Activated T-cell treated with anti-CD3 and anti-CD28 coated beads, Interleukin-2, amount 50 U/mL, for 72 hours (primary cell): ENCODE measurements around the gene DNAH5. TPM values are rescaled to one million over a fixed set of nuclear protein-coding genes. Genes with fewer than 3 reads are reported as not detected.
"Not testable (repeated sequence)": the region's sequence is repeated elsewhere in the genome, so short reads cannot be mapped to it uniquely, and the experiment has no call there.

Experiments used
- ATAC-seq, 2 donors: fragments of 150-1000 bp; cut with Tn5 transposase; replicated peaks in 1 of 2; 2 replicates each; pipeline ENCODE4 v1.10.0; 2021; ENCODE audit warnings: moderate library complexity in 2 of 2, mild to moderate bottlenecking in 1 of 2
- DNase-seq, 2 donors: peaks; one replicate each; pipeline ENCODE4 v3.0.0; 2021 to 2022; ENCODE audit warnings: mixed read lengths in 1 of 2
- H3K27ac Mint-ChIP-seq: one replicate; pipeline ENCODE4 v1.8.0; 2022; ENCODE audit warnings: mild to moderate bottlenecking, moderate library complexity, mixed read lengths
- H3K27me3 Mint-ChIP-seq: one replicate; pipeline ENCODE4 v1.8.0; 2022; ENCODE audit warnings: low read depth, mixed read lengths
- H3K36me3 Mint-ChIP-seq, 2 donors: one replicate each; pipeline ENCODE4 v1.8.0; 2022; ENCODE audit warnings: mixed read lengths in 2 of 2, mild to moderate bottlenecking in 1 of 2; ENCODE audit not compliant: insufficient read depth in 2 of 2
- H3K4me1 Mint-ChIP-seq: one replicate; pipeline ENCODE4 v1.8.0; 2022; ENCODE audit warnings: low read depth, mixed read lengths
- H3K4me3 Mint-ChIP-seq, 2 donors: one replicate each; pipeline ENCODE4 v1.8.0; 2022; ENCODE audit warnings: mild to moderate bottlenecking in 2 of 2, mixed read lengths in 2 of 2, moderate library complexity in 2 of 2
- H3K9me3 Mint-ChIP-seq, 2 donors: one replicate each; pipeline ENCODE4 v1.8.0; 2022; ENCODE audit warnings: mixed read lengths in 2 of 2
- total RNA-seq, 2 donors: library from RNA; stranded (reverse); gene quantifications; one replicate each; pipeline ENCODE4 v1.2.3, GENCODE V29; 2022

The DNAH5 gene, protein sequence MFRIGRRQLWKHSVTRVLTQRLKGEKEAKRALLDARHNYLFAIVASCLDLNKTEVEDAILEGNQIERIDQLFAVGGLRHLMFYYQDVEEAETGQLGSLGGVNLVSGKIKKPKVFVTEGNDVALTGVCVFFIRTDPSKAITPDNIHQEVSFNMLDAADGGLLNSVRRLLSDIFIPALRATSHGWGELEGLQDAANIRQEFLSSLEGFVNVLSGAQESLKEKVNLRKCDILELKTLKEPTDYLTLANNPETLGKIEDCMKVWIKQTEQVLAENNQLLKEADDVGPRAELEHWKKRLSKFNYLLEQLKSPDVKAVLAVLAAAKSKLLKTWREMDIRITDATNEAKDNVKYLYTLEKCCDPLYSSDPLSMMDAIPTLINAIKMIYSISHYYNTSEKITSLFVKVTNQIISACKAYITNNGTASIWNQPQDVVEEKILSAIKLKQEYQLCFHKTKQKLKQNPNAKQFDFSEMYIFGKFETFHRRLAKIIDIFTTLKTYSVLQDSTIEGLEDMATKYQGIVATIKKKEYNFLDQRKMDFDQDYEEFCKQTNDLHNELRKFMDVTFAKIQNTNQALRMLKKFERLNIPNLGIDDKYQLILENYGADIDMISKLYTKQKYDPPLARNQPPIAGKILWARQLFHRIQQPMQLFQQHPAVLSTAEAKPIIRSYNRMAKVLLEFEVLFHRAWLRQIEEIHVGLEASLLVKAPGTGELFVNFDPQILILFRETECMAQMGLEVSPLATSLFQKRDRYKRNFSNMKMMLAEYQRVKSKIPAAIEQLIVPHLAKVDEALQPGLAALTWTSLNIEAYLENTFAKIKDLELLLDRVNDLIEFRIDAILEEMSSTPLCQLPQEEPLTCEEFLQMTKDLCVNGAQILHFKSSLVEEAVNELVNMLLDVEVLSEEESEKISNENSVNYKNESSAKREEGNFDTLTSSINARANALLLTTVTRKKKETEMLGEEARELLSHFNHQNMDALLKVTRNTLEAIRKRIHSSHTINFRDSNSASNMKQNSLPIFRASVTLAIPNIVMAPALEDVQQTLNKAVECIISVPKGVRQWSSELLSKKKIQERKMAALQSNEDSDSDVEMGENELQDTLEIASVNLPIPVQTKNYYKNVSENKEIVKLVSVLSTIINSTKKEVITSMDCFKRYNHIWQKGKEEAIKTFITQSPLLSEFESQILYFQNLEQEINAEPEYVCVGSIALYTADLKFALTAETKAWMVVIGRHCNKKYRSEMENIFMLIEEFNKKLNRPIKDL (N-terminal part only)
- not detected for total RNA-seq

- no peaks in the 10 kb centered on the region for H3K36me3 Mint-ChIP-seq
- no peaks in the 10 kb centered on the region for H3K4me1 Mint-ChIP-seq
- no peak within 1 kb of the TSS for H3K27ac Mint-ChIP-seq
- DNase-seq = no peak
- H3K27me3 Mint-ChIP-seq = no peaks in the 10 kb centered on the region
- peaks cover 0 to 3% of the 10 kb centered on the region in 2 donors for H3K9me3 Mint-ChIP-seq
- no peak for ATAC-seq
- H3K4me3 Mint-ChIP-seq = no peak within 1 kb of the TSS
Measured at GRCh38 chr5:13944560-13945199, at the start of gene DNAH5. Gene DNAH5 (minus strand): TSS chr5:13944688. CDS start chr5:13944438, 250 bp downstream.

DNA sequence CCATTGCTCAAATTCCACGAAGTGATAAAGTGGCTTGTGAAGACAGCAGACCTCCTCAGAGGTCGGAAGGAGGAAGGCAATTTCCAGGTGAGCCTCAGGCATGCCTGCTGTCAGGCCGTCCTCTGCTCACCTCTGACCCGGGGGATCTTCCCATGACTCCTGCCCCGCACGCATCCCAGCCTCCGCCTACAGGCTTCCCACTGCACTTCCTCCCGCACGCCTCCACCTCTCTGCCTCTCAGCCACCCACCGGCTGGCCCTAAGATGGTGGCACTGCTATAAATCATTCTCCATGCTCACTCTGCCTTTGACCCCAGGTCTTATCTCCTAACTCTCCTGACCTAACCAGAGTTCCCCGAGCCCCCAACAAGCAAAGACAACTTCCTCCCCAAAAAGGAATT lies 49.4 kb upstream of the DNAH5 start:
- no peak overlapping the region for H3K4me3 Mint-ChIP-seq
- ATAC-seq (no peak), DNase-seq (no peak)
- peaks cover 3 to 4% of the 10 kb centered on the region in 2 donors for H3K36me3 Mint-ChIP-seq
- peaks cover 5% of the 10 kb centered on the region in 2 donors for H3K9me3 Mint-ChIP-seq
- H3K27me3 Mint-ChIP-seq = no peaks in the 10 kb centered on the region
- H3K4me1 Mint-ChIP-seq = no peaks in the 10 kb centered on the region
- H3K27ac Mint-ChIP-seq = no peak overlapping the region

DNA sequence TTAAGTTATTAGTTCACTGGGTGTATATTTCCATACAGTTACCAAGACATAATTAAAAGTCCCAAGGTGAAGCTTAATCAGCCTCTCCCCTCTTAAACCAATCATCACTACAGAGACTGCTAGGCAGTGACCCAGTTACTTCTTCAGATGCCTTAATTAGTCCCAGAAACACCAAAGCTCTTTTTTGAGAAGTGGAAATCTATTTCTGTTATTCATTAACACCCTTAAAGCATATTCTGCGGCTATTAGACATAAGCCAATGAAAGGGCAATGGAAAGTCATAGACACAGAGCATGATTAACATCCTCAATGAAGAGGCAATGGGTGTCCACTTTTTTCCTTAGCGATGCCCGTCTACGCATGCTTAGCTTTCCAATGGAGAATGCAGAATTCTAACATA lies 48.3 kb upstream of the DNAH5 start:
- no peak for ATAC-seq
- Mint-ChIP-seq H3K36me3 (peaks cover 3 to 4% of the 10 kb centered on the region in 2 donors), H3K4me1 (peaks cover 4% of the 10 kb centered on the region), H3K9me3 (peaks cover 5% of the 10 kb centered on the region in 2 donors), H3K4me3 (no peak overlapping the region), H3K27ac (no peak overlapping the region), H3K27me3 (no peaks in the 10 kb centered on the region)
- DNase-seq = no peak

GRCh38 chr5:13991365-13991764 lies 46.9 kb upstream of the DNAH5 start:
- Mint-ChIP-seq H3K27ac (no peak overlapping the region), H3K36me3 (no peaks in the 10 kb centered on the region), H3K4me1 (peaks cover 4% of the 10 kb centered on the region), H3K9me3 (no peaks in the 10 kb centered on the region), H3K27me3 (no peaks in the 10 kb centered on the region), H3K4me3 (no peak overlapping the region)
- ATAC-seq (no peak), DNase-seq (no peak)

GRCh38 chr5:13990896-13991295 lies 46.4 kb upstream of the DNAH5 start:
- Mint-ChIP-seq H3K27ac (no peak overlapping the region), H3K9me3 (no peaks in the 10 kb centered on the region), H3K4me3 (no peak overlapping the region), H3K36me3 (no peaks in the 10 kb centered on the region), H3K4me1 (peaks cover 4% of the 10 kb centered on the region), H3K27me3 (no peaks in the 10 kb centered on the region)
- ATAC-seq = no peak
- no peak for DNase-seq

DNA sequence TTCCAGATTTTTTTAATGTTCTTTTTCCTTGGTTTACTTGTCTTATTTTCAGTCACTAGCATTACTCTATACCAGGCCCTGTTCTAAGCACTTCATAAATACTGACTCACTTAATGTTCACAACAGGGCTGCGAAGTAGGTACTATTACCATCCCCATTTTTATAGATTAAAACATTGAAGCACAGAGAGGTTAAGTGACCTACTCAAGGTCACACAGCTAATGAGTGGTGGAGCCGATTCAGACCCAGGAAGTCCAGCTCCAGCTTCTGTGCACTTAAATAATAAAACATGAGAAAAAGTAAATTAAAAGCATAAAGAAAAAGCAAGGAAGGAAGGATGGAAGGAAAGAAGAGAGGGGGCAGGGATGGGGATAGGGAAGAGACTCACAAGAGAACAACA lies 45.3 kb upstream of the DNAH5 start:
- no peaks in the 10 kb centered on the region for H3K36me3 Mint-ChIP-seq
- DNase-seq (no peak), ATAC-seq (no peak)
- peaks cover 4% of the 10 kb centered on the region for H3K4me1 Mint-ChIP-seq
- H3K27ac Mint-ChIP-seq = no peak overlapping the region
- no peak overlapping the region for H3K4me3 Mint-ChIP-seq
- no peaks in the 10 kb centered on the region for H3K9me3 Mint-ChIP-seq
- no peaks in the 10 kb centered on the region for H3K27me3 Mint-ChIP-seq

- ATAC-seq (no peak), DNase-seq (peak; percentile 22 to 26)
- no peaks in the 10 kb centered on the region for H3K27me3 Mint-ChIP-seq
- H3K4me1 Mint-ChIP-seq = peaks cover 4% of the 10 kb centered on the region
- H3K9me3 Mint-ChIP-seq = no peaks in the 10 kb centered on the region
- H3K27ac Mint-ChIP-seq = no peak overlapping the region
- no peaks in the 10 kb centered on the region for H3K36me3 Mint-ChIP-seq
- no peak overlapping the region for H3K4me3 Mint-ChIP-seq
Measured at GRCh38 chr5:13987843-13988464, 43.5 kb upstream of the DNAH5 start.

- ATAC-seq (no peak), DNase-seq (no peak)
- Mint-ChIP-seq H3K4me3 (no peak overlapping the region), H3K27me3 (no peaks in the 10 kb centered on the region), H3K4me1 (peaks cover 4% of the 10 kb centered on the region), H3K27ac (no peak overlapping the region), H3K36me3 (no peaks in the 10 kb centered on the region), H3K9me3 (no peaks in the 10 kb centered on the region)
Measured at GRCh38 chr5:13985731-13986418, 41.4 kb upstream of the DNAH5 start.

GRCh38 chr5:13984888-13985287 lies 40.4 kb upstream of the DNAH5 start:
- not testable (repeated sequence) for ATAC-seq, DNase-seq, H3K4me3 Mint-ChIP-seq, H3K4me1 Mint-ChIP-seq, H3K9me3 Mint-ChIP-seq, H3K27me3 Mint-ChIP-seq, H3K27ac Mint-ChIP-seq, H3K36me3 Mint-ChIP-seq

GRCh38 chr5:13976867-13977830 lies 32.7 kb upstream of the DNAH5 start:
- Mint-ChIP-seq H3K9me3 (no peaks in the 10 kb centered on the region), H3K27ac (no peak overlapping the region), H3K36me3 (no peaks in the 10 kb centered on the region), H3K4me1 (no peaks in the 10 kb centered on the region), H3K27me3 (peaks cover 7% of the 10 kb centered on the region), H3K4me3 (no peak overlapping the region)
- DNase-seq (no peak), ATAC-seq (no peak)

DNA sequence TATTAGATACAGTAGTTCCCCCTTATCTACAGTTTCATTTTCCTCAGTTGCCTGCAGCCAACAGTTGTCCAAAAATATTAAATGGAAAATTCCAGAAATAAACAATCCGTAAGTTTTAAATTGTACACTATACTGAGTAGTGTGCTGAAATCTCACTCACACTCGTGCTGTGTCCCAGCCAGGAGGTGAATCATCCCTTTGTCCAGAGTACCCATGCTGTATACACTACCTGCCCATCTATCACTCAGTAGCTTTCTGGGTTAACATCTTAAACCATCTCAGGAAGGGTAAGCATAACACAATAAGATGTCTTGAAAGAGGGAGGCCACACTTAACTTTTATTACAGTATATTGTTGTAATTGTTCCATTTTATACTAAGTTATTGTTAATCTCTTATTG lies 31.7 kb upstream of the DNAH5 start:
- Mint-ChIP-seq H3K9me3 (no peaks in the 10 kb centered on the region), H3K27ac (no peak overlapping the region), H3K4me3 (no peak overlapping the region), H3K27me3 (peaks cover 7% of the 10 kb centered on the region), H3K4me1 (no peaks in the 10 kb centered on the region), H3K36me3 (no peaks in the 10 kb centered on the region)
- DNase-seq (no peak), ATAC-seq (no peak)
